Neural progenitor cell (in vitro differentiated cells): ENCODE results near the gene PRMT1.

Experiments used
- EZH2 ChIP-seq: fragments of 200-600 bp; sonication (generic); IDR thresholded peaks from 2 replicates; pipeline ENCODE4 v1.6.1; 2017; ENCODE audit warnings: antibody characterized with exemption, mild to moderate bottlenecking, moderate library complexity
- TF ChIP-seq, protein P1 (sequence below): fragments of 200-600 bp; sonication (generic); IDR thresholded peaks from 2 replicates; pipeline ENCODE4 v1.5.1; 2017; ENCODE audit warnings: antibody characterized with exemption, mild to moderate bottlenecking

DNA sequence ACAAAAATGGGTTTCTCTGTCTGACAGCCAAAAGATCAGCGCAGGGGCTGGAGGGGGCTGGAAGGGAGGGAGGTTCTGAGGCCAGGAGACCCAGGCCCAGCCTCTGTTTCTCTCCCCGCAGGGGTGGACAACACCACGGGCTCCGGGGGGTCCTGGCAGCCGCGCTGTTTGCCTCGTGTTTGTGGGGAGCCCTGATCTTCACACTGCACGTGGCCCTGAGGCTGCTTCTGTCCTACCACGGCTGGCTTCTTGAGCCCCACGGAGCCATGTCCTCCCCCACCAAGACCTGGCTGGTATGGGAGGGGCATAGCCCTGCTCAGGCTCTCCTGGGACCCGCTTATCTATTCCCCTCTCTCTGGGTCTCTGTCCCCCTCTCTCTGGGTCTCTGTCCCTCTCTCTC, 23.5 kb downstream of the PRMT1 start:
- TF ChIP-seq, protein P1, sequence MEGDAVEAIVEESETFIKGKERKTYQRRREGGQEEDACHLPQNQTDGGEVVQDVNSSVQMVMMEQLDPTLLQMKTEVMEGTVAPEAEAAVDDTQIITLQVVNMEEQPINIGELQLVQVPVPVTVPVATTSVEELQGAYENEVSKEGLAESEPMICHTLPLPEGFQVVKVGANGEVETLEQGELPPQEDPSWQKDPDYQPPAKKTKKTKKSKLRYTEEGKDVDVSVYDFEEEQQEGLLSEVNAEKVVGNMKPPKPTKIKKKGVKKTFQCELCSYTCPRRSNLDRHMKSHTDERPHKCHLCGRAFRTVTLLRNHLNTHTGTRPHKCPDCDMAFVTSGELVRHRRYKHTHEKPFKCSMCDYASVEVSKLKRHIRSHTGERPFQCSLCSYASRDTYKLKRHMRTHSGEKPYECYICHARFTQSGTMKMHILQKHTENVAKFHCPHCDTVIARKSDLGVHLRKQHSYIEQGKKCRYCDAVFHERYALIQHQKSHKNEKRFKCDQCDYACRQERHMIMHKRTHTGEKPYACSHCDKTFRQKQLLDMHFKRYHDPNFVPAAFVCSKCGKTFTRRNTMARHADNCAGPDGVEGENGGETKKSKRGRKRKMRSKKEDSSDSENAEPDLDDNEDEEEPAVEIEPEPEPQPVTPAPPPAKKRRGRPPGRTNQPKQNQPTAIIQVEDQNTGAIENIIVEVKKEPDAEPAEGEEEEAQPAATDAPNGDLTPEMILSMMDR = no peak
- TF ChIP-seq EZH2 = no peak
